Suppressor macrophage (primary cell): ENCODE results near the gene SCT.

Experiments
- DNase-seq, 4 experiments: peaks; one replicate each; pipeline ENCODE4 v3.0.0-alpha.2; 2020 to 2022

The SCT gene

GRCh38 chr11:609341-609811 is 17.6 kb downstream of the SCT start:
- no peak for DNase-seq

- no peak for DNase-seq
Measured at GRCh38 chr11:608791-609251, 18.2 kb downstream of the SCT start.

DNA sequence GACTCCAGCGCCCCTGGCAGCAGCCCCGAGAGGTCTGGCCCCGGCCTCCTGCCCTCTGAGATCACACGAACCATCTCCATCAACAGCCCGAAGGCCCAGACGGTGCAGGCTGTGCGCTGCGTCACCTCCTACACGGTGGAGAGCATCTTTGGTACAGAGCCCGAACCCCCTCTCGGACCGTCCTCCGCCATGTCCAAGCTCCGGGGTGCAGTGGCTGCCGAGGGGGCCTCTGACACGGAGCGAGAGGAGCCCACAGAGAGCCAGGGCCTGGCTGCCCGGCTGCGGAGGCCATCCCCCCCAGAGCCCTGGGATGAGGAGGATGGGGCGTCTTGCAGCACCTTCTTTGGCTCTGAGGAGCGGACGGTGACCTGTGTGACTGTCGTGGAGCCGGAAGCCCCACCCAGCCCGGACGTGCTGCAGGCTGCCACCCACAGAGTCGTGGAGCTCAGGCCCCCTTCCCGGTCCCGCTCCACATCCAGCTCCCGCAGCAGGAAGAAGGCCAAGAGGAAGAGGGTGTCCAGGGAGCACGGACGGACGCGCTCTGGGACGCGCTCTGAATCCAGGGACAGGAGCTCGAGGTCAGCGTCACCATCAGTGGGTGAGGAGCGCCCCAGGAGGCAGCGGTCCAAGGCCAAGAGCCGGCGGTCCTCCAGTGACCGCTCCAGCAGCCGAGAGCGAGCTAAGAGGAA is 18.9 kb downstream of the SCT start:
- no peak for DNase-seq

DNA sequence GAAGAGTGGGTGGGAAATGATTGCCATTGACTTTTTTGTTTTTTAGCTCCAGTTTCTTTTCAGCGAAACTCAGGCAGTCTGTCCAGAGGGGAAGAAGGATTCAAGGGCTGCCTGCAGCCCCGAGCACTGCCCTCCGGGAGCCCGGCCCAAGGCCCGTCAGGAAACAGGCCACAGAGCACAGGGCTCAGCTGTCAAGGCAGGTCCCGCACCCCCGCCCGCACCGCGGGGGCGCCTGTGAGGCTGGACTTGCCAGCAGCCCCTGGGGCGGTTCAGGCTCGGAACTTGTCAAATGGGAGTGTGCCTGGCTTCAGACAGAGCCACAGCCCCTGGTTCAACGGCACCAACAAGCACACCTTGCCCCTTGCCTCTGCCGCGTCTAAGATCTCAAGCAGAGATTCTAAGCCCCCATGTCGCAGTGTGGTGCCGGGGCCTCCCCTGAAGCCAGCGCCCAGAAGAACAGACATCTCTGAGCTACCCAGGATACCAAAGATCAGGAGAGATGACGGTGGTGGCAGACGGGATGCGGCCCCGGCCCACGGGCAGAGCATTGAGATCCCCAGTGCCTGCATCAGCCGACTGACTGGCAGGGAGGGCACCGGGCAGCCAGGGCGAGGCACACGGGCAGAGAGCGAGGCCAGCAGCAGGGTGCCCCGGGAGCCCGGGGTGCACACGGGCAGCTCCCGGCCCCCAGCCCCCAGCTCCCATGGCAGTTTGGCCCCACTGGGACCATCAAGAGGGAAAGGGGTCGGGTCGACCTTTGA is 19.8 kb downstream of the SCT start:
- DNase-seq: no peak

GRCh38 chr11:606245-606644 is 20.7 kb downstream of the SCT start:
- DNase-seq: no peak

GRCh38 chr11:605286-606129 is 21.5 kb downstream of the SCT start:
- DNase-seq: no peak

GRCh38 chr11:603154-603553 is 23.8 kb downstream of the SCT start:
- DNase-seq: no peak

GRCh38 chr11:601573-602245 is 25.3 kb downstream of the SCT start:
- no peak for DNase-seq

DNA sequence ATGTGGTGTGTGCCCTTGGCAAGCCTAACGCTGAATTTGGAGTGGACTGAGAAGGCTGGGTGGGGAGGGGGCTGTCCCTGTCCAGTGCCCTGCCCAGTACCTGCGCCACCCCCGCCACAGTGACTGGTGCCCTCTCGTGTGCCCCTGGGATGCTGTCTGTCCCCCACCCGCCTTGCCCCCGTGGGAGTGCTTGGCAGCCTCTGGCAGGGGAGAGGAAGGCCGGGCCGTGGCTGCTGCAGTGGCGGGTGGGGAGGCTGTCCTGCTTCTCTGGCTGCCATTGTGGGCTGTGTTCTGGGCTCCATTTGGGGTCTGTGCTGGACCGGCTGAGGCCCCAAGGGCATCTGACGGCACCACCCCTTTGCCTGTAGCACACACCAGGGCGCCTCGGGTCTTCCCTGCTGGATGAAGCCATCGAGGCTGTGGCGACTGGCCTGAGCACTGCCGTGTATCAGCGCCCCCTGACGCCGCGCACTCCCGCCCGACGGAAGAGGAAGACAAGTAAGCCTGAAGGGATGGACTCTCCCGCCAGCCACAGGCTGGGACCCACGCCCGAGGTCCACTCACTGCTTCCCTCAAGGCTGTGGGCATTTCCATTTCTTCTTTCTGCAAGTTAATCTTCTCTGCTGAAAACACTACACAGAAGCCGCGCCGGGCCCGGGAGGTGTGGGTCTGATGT is 28.8 kb downstream of the SCT start:
- no peak for DNase-seq

DNA sequence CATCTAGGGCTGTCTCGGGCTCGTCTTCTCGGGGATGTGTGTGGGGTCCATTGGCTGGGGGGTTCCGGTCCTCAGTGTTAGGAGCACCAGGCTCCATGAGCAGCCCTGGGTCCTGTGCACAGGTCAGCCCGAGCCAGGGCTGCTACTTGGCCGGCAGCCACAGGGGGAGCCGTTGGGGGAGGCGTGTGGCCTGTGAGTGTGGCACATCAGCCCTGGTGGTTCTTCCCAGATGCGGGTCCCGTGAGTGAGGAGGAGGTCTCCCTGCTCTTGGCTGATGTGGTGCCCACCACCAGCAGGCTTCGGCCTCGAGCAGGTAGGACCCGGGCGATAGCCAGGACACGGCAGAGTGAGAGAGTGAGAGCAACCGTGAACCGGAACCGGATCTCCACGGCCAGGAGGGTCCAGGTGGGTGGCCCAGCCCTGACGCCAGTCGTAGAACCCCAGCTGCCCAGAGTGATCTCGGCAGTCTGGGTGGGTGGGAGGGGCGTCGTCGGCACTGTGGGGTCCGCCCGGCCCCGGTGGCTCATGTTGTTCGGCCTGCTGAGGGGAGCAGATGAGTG is 29.7 kb downstream of the SCT start:
- DNase-seq: peak in 1 of 4 experiments; percentile 27

- DNase-seq: no peak
Measured at GRCh38 chr11:596374-596773, 30.6 kb downstream of the SCT start.

DNA sequence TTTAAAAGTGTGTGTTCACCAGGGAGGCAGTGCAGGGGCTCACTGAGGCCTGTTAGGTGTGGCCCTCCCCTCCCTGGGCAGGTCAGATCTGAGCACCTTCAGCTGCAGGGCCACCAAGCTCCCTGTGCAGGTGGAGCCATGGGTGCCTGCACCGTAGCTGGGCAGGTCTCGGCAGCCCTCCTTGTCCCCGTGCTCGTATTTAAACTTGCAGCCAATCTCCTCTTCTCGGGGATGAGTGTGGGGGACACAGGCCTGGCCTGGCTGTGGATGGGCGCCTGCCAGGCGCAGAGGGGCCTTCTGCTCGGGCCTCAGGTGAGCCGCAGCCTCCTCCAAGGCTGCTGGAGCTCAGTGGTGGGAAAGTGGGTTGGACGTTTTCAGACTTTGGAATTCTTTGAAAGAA is 31.6 kb downstream of the SCT start:
- no peak for DNase-seq

- no peak for DNase-seq
Measured at GRCh38 chr11:593347-593746, 33.6 kb downstream of the SCT start.

DNA sequence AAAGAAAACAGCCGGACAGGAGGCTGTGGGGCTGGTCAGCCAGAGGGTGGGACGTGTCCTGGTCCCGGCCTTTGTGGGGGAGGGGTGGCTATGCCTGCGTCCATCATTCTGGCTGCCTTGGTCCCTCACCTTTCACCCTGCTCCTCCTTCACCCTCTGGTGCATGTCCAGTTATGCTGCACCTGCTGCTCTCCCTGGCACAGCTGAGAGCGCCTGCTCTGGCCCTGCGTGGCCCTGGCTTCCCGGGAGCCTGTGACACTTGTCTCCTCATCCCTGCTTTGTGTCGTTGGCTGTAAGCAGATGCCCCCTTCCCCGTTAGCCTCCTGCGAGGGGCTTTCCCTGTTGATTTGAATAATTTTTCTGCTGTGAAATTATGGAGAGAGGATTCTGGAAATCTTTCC is 34.1 kb downstream of the SCT start:
- no peak for DNase-seq

GRCh38 chr11:592501-592900 is 34.5 kb downstream of the SCT start:
- DNase-seq: no peak

GRCh38 chr11:590997-591396 is 36.0 kb downstream of the SCT start:
- DNase-seq: no peak

DNA sequence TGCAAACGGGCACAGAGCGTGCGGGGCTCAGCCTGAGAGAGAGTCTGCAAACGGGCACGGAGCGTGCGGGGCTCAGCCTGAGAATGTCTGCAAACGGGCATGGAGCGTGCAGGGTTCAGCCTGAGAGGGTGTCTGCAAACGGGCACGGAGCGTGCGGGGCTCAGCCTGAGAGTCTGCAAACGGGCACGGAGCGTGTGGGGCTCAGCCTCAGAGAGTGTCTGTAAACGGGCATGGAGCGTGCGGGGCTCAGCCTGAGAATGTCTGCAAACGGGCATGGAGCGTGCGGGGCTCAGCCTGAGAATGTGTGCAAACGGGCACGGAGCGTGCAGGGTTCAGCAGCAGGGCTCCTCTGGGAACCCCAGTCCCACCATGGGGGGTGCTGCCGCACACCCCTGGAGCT is 37.2 kb downstream of the SCT start:
- DNase-seq: no peak

- peak; percentile 92 to 96 (median 92) for DNase-seq
Measured at GRCh38 chr11:587978-588380, 39.0 kb downstream of the SCT start.

GRCh38 chr11:587546-587945 is 39.4 kb downstream of the SCT start:
- DNase-seq: no peak

DNA sequence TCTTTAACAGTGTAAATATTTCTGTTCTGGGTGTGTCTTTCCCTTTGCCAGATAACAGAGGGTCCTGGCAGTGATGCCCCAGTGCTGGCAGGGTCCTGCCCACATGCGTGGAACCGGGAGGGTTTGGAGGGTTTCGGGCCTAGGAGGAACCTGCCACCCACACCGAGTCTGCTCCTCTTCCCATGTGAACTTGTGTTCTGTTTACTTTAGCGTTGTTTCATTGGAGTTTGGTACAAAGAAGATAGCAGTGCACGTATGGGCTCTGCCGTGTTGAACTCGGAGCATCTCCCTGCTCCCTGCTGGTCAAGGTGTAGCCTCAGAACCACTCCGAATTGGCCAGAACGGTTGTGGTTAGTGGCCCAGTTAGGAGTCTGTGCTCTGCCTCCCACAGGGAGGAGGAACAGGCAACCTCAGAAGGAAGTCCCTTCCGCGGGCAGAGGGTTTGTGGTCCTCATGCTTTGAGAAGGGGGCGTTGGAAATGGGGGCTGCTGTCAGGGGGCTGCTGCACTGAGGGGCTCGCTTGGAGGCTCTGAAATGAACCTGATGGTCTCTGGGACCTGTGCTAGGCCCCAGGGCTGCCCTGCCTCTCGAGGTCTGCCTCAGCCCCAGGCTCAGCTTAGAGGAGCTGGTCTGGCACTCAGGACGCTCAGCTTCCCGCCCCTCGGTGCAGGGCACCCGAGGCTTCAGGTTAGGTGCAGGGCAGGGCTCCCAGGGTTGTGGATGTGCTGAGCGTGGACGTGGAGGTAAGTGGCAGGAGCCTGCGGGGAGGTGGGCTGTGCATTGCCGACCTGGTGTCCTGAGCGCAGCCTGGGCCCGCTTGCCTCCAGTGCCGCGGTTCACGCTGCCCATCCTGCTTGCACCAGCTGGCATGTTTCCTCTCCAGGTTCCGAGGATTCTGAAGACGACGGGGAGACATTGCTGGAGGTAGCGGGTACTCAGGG is 40.3 kb downstream of the SCT start:
- peak in 2 of 4 experiments; percentile 28 to 39 for DNase-seq
